WTC11 (cell line): ENCODE measurements around the gene LAT. TPM values are rescaled to one million over a fixed set of nuclear protein-coding genes. Genes with fewer than 3 reads are reported as not detected.

ENCODE experiments used
- ATAC-seq: fragments of 200-7000 bp; cut with Tn5 transposase; 2 replicates; pipeline ENCODE4 v1.10.0; 2021; ENCODE audit warnings: mild to moderate bottlenecking, moderate library complexity
- Bru-seq: library from RNA; stranded (reverse); fragments of 400-500 nt; gene quantifications from one replicate; lab custom pipeline; 2021; lab: Mats Ljungman, UMichigan
- CTCF ChIA-PET: fragments of 300-600 bp; sonication (Branson Sonifier 250); formaldehyde crosslinking; loops from one replicate; lab custom pipeline; 2021; ENCODE audit warnings: antibody characterized with exemption; lab: Charles Lee
- POLR2A ChIA-PET: fragments of 350-600 bp; sonication (Branson Sonifier 250); formaldehyde crosslinking; loops from one replicate; lab custom pipeline; 2021; ENCODE audit warnings: antibody characterized with exemption; lab: Charles Lee
- DNase-seq: peaks from one replicate; pipeline ENCODE4 v3.0.0; 2021; ENCODE audit warnings: low spot score
- H3K27ac Mint-ChIP-seq: 2 replicates; pipeline ENCODE4 v1.8.0; 2021; ENCODE audit warnings: mixed read lengths
- H3K27me3 Mint-ChIP-seq: 2 replicates; pipeline ENCODE4 v1.8.0; 2021; ENCODE audit warnings: low read depth, mild to moderate bottlenecking, moderate library complexity, mixed read lengths
- H3K36me3 Mint-ChIP-seq: 2 replicates; pipeline ENCODE4 v1.8.0; 2021; ENCODE audit warnings: mixed read lengths
- H3K4me1 Mint-ChIP-seq: 2 replicates; pipeline ENCODE4 v1.8.0; 2022; ENCODE audit warnings: mixed read lengths
- H3K4me3 Mint-ChIP-seq: 2 replicates; pipeline ENCODE4 v1.8.0; 2021; ENCODE audit warnings: mild to moderate bottlenecking, moderate library complexity, mixed read lengths
- H3K9me3 Mint-ChIP-seq: 2 replicates; pipeline ENCODE4 v1.8.0; 2021; ENCODE audit warnings: mixed read lengths
- ESRRA ChIP-seq: sonication (generic); formaldehyde crosslinking; IDR thresholded peaks from 2 replicates; pipeline ENCODE4 v1.8.1; 2022; ENCODE audit warnings: mild to moderate bottlenecking, missing genetic modification reagents, borderline replicate concordance
- GRHL2 ChIP-seq: fragments of 250-450 bp; sonication (Bioruptor Pico); IDR thresholded peaks from 2 replicates; pipeline ENCODE4 v1.8.0; 2022; ENCODE audit warnings: mild to moderate bottlenecking, moderate library complexity; ENCODE audit not compliant: insufficient replicate concordance, severe bottlenecking
- NFATC4 ChIP-seq: fragments of 250-450 bp; sonication (Bioruptor Pico); IDR thresholded peaks from 2 replicates; pipeline ENCODE4 v1.9.0; 2021; ENCODE audit warnings: mild to moderate bottlenecking
- NR3C1 ChIP-seq: sonication (generic); formaldehyde crosslinking; conservative IDR thresholded peaks from 2 replicates; pipeline ENCODE4 v1.8.1; 2023; ENCODE audit warnings: low read depth, mild to moderate bottlenecking, missing genetic modification reagents
- ZBTB21 ChIP-seq: sonication (generic); formaldehyde crosslinking; IDR thresholded peaks from 2 replicates; pipeline ENCODE4 v1.8.1; 2023; ENCODE audit warnings: mild to moderate bottlenecking, missing genetic modification reagents, borderline replicate concordance
- ZNF121 ChIP-seq: sonication (generic); formaldehyde crosslinking; IDR thresholded peaks from 2 replicates; pipeline ENCODE4 v1.8.0; 2023; ENCODE audit warnings: missing genetic modification reagents
- long read RNA-seq, 3 experiments: library from RNA in 1 of 3; library from capped mRNA in 1 of 3; library from polyadenylated mRNA in 1 of 3; unstranded in 2 of 3; stranded (forward) in 1 of 3; transcript quantifications; one replicate each; pipeline ENCODE4 v2.0.0, GENCODE V29; 2021
- total RNA-seq: library from RNA; stranded (reverse); gene quantifications from 3 replicates; pipeline ENCODE4 v1.2.3, GENCODE V29; 2021
- TF ChIP-seq, protein P1 (sequence below): sonication (generic); formaldehyde crosslinking; IDR thresholded peaks from 2 replicates; pipeline ENCODE4 v1.8.0; 2022; ENCODE audit warnings: mild to moderate bottlenecking, missing genetic modification reagents
- TF ChIP-seq, protein P2 (sequence below): fragments of 250-450 bp; sonication (Bioruptor Pico); IDR thresholded peaks from 2 replicates; pipeline ENCODE4 v1.9.0; 2021; ENCODE audit warnings: mild to moderate bottlenecking, borderline replicate concordance
- TF ChIP-seq, protein P3 (sequence below): fragments of 250-450 bp; sonication (Bioruptor Pico); IDR thresholded peaks from 2 replicates; pipeline ENCODE4 v1.9.0; 2021; ENCODE audit warnings: mild to moderate bottlenecking
- TF ChIP-seq, protein P4 (sequence below): fragments of 250-450 bp; sonication (Bioruptor Pico); IDR thresholded peaks from 2 replicates; pipeline ENCODE4 v1.8.0; 2021; ENCODE audit warnings: mild to moderate bottlenecking
- TF ChIP-seq, protein P5 (sequence below): sonication (generic); formaldehyde crosslinking; IDR thresholded peaks from 2 replicates; pipeline ENCODE4 v1.8.0; 2022; ENCODE audit warnings: mild to moderate bottlenecking, missing genetic modification reagents

The LAT gene, protein sequence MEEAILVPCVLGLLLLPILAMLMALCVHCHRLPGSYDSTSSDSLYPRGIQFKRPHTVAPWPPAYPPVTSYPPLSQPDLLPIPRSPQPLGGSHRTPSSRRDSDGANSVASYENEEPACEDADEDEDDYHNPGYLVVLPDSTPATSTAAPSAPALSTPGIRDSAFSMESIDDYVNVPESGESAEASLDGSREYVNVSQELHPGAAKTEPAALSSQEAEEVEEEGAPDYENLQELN
- 2.0 to 5.6 TPM (median 3.5 TPM) in 3 replicates for total RNA-seq
- not detected for Bru-seq, nascent RNA
- long read RNA-seq, experiment 1: 0 reads
- long read RNA-seq, experiment 2, partial matches to known transcripts: 0 of 2 reads
- long read RNA-seq, experiment 2, other reads (novel, unspliced or antisense): 1 of 2 reads
- long read RNA-seq, experiment 3: 0 reads

DNA sequence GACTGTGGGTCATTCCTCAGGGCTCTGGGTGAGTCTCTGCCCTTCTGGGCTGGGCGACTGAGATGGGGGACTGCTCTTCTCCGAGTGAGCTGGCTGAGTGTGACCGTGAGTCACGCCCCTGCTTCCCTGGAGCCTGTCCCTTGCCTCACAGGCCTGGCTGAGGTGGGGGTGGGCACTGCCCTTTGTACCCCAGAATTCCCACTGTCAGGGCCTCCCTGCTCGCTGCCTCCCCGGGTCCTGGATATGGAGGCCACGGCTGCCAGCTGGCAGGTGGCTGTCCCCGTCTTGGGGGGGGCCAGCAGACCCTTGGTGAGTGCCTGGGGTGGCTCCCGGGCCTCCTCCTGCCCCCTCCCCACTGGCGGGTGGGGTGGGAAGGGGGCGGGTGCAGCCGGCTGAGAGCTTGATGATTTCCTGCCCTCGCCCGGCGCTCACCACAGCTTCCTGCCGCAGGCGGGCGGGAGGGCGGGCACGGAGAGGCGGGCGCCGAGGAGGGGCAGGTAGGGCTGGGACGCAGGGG is at the start of gene LAT:
TSS of gene LAT (plus strand) at position 434 of the 517 bp plus-strand sequence. CDS start 366 bp downstream, outside the sequence.
- H3K4me1 Mint-ChIP-seq: no peaks in the 10 kb centered on the region
- no peak within 1 kb of the TSS for H3K4me3 Mint-ChIP-seq
- H3K9me3 Mint-ChIP-seq: peaks cover 11% of the 10 kb centered on the region
- no peak for ATAC-seq
- H3K27me3 Mint-ChIP-seq: no peaks in the 10 kb centered on the region
- no peak for TF ChIP-seq GRHL2 (CRISPR knock-in tag)
- TF ChIP-seq ESRRA (CRISPR knock-in tag): no peak
- TF ChIP-seq, protein P1, sequence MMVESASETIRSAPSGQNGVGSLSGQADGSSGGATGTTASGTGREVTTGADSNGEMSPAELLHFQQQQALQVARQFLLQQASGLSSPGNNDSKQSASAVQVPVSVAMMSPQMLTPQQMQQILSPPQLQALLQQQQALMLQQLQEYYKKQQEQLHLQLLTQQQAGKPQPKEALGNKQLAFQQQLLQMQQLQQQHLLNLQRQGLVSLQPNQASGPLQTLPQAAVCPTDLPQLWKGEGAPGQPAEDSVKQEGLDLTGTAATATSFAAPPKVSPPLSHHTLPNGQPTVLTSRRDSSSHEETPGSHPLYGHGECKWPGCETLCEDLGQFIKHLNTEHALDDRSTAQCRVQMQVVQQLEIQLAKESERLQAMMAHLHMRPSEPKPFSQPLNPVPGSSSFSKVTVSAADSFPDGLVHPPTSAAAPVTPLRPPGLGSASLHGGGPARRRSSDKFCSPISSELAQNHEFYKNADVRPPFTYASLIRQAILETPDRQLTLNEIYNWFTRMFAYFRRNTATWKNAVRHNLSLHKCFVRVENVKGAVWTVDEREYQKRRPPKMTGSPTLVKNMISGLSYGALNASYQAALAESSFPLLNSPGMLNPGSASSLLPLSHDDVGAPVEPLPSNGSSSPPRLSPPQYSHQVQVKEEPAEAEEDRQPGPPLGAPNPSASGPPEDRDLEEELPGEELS: no peak
- TF ChIP-seq, protein P2, sequence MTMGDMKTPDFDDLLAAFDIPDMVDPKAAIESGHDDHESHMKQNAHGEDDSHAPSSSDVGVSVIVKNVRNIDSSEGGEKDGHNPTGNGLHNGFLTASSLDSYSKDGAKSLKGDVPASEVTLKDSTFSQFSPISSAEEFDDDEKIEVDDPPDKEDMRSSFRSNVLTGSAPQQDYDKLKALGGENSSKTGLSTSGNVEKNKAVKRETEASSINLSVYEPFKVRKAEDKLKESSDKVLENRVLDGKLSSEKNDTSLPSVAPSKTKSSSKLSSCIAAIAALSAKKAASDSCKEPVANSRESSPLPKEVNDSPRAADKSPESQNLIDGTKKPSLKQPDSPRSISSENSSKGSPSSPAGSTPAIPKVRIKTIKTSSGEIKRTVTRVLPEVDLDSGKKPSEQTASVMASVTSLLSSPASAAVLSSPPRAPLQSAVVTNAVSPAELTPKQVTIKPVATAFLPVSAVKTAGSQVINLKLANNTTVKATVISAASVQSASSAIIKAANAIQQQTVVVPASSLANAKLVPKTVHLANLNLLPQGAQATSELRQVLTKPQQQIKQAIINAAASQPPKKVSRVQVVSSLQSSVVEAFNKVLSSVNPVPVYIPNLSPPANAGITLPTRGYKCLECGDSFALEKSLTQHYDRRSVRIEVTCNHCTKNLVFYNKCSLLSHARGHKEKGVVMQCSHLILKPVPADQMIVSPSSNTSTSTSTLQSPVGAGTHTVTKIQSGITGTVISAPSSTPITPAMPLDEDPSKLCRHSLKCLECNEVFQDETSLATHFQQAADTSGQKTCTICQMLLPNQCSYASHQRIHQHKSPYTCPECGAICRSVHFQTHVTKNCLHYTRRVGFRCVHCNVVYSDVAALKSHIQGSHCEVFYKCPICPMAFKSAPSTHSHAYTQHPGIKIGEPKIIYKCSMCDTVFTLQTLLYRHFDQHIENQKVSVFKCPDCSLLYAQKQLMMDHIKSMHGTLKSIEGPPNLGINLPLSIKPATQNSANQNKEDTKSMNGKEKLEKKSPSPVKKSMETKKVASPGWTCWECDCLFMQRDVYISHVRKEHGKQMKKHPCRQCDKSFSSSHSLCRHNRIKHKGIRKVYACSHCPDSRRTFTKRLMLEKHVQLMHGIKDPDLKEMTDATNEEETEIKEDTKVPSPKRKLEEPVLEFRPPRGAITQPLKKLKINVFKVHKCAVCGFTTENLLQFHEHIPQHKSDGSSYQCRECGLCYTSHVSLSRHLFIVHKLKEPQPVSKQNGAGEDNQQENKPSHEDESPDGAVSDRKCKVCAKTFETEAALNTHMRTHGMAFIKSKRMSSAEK (CRISPR knock-in tag): no peak
- no peak for TF ChIP-seq NFATC4
- TF ChIP-seq ZNF121: no peak
- no peak for TF ChIP-seq NR3C1
- TF ChIP-seq, protein P3, sequence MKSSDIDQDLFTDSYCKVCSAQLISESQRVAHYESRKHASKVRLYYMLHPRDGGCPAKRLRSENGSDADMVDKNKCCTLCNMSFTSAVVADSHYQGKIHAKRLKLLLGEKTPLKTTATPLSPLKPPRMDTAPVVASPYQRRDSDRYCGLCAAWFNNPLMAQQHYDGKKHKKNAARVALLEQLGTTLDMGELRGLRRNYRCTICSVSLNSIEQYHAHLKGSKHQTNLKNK (CRISPR knock-in tag): no peak
- TF ChIP-seq, all 79 proteins: peak for 0
- ChIA-PET CTCF (interaction anchor here (0.6 kb wide), 2 partner anchors 27 to 111 kb away, joined by 4 to 5 read pairs; no protein-coding TSS in a partner anchor), POLR2A (no interaction called here)
- Mint-ChIP-seq H3K27ac (no peak within 1 kb of the TSS), H3K36me3 (peaks cover 28% of the 10 kb centered on the region)
- no peak for DNase-seq

DNA sequence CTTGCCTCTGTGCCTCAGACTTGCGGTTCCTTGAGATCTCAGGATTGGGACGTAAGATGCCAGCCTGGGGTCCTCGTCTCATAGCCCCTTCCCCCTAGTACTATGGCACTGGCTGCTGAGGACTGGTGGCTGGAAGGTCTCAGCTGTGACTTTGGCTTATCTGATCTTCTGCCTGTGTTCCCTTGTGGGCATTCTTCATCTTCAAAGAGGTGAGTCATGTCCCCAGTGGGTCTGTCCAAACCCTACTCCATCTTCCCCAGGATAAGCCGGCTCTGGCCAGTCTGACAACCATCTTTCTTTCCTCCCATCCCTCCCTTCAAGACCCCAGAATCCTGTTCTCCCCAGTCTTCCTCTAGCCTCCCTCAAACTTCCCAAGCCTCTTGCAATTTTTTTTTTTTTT is 49.5 kb upstream of the LAT start:
- CTCF ChIA-PET: no interaction called here
- TF ChIP-seq, protein P3 (CRISPR knock-in tag): no peak
- TF ChIP-seq ZBTB21 (CRISPR knock-in tag): no peak
- TF ChIP-seq, protein P4, sequence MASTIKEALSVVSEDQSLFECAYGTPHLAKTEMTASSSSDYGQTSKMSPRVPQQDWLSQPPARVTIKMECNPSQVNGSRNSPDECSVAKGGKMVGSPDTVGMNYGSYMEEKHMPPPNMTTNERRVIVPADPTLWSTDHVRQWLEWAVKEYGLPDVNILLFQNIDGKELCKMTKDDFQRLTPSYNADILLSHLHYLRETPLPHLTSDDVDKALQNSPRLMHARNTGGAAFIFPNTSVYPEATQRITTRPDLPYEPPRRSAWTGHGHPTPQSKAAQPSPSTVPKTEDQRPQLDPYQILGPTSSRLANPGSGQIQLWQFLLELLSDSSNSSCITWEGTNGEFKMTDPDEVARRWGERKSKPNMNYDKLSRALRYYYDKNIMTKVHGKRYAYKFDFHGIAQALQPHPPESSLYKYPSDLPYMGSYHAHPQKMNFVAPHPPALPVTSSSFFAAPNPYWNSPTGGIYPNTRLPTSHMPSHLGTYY (CRISPR knock-in tag): no peak
- TF ChIP-seq, protein P5, sequence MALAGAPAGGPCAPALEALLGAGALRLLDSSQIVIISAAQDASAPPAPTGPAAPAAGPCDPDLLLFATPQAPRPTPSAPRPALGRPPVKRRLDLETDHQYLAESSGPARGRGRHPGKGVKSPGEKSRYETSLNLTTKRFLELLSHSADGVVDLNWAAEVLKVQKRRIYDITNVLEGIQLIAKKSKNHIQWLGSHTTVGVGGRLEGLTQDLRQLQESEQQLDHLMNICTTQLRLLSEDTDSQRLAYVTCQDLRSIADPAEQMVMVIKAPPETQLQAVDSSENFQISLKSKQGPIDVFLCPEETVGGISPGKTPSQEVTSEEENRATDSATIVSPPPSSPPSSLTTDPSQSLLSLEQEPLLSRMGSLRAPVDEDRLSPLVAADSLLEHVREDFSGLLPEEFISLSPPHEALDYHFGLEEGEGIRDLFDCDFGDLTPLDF: no peak
- POLR2A ChIA-PET: no interaction called here

More for the DNA sequence above, 49.5 kb upstream of the LAT start:
- no peak for ATAC-seq
- Mint-ChIP-seq H3K36me3 (no peaks in the 10 kb centered on the region), H3K27me3 (peaks cover 20% of the 10 kb centered on the region), H3K4me3 (no peak overlapping the region; the same call in 1 of the 2 replicates), H3K27ac (no peak overlapping the region), H3K9me3 (no peaks in the 10 kb centered on the region), H3K4me1 (peaks cover 8% of the 10 kb centered on the region)
- DNase-seq: no peak
